ENCODE measurements around the gene SMARCB1. TPM values are rescaled to one million over a fixed set of nuclear protein-coding genes. Genes with fewer than 3 reads are reported as not detected.

Gene SMARCB1
- total and polyA plus RNA-seq, 12 donors: 41.3 to 95.5 (median 76.8) TPM

- TF ChIP-seq POLR2A (IDR thresholded peaks at IDR 0.05) (no peak), CTCF (IDR thresholded peaks at IDR 0.05) (no peak)
- Histone ChIP-seq H3K27ac (no peak overlapping the region), H3K4me3 (no peak overlapping the region), H3K27me3 (no peaks in the 10 kb centered on the region), H3K9me3 (replicated peaks in 1 of 3) (no peaks in the 10 kb centered on the region), H3K36me3 (replicated peaks in 1 of 2) (peaks cover 0 to 53% of the 10 kb centered on the region in 2 donors), H3K4me1 (replicated peaks in 1 of 2) (no peaks in the 10 kb centered on the region)
- no peak for DNase-seq
- 75 to 94% (median 88%) methylated on average over 1 of the region's 1 CpG for WGBS, 4 donors
- intact Hi-C loops (cut with DNase I): no loop called here
Observed at GRCh38 chr22:23806837-23807236, 20.1 kb downstream of the SMARCB1 start.

GRCh38 chr22:23812378-23812777 lies 25.6 kb downstream of the SMARCB1 start:
- intact Hi-C loops (cut with DNase I): no loop called here
- TF ChIP-seq POLR2A (IDR thresholded peaks at IDR 0.05) (no peak), CTCF (IDR thresholded peaks at IDR 0.05) (no peak)
- Histone ChIP-seq H3K4me1 (replicated peaks in 1 of 2) (peaks cover 0 to 6% of the 10 kb centered on the region in 2 donors), H3K4me3 (no peak overlapping the region), H3K27me3 (no peaks in the 10 kb centered on the region), H3K36me3 (replicated peaks in 1 of 2) (peaks cover 0 to 26% of the 10 kb centered on the region in 2 donors), H3K27ac (no peak overlapping the region), H3K9me3 (replicated peaks in 1 of 3) (no peaks in the 10 kb centered on the region)
- DNase-seq: no peak
- WGBS, 4 donors: 93 to 99% (median 96%) methylated on average over 4 of the region's 4 CpGs

GRCh38 chr22:23815541-23816155 lies 28.9 kb downstream of the SMARCB1 start:
- DNase-seq: no peak
- no peak for TF ChIP-seq CTCF (IDR thresholded peaks at IDR 0.05)
- TF ChIP-seq POLR2A (IDR thresholded peaks at IDR 0.05): no peak
- Histone ChIP-seq H3K4me3 (no peak overlapping the region), H3K9me3 (replicated peaks in 1 of 3) (no peaks in the 10 kb centered on the region), H3K27ac (no peak overlapping the region), H3K36me3 (replicated peaks in 1 of 2) (peaks cover 0 to 51% of the 10 kb centered on the region in 2 donors), H3K27me3 (no peaks in the 10 kb centered on the region), H3K4me1 (replicated peaks in 1 of 2) (peaks cover 0 to 6% of the 10 kb centered on the region in 2 donors)
- intact Hi-C loops (cut with DNase I): no loop called here
- WGBS, 4 donors: 66 to 76% (median 75%) methylated on average over 8 to 10 of the region's 10 CpGs

GRCh38 chr22:23816156-23816976 lies 29.6 kb downstream of the SMARCB1 start:
- peak in 1 of 7 donors; percentile 48 for DNase-seq
- no peak for TF ChIP-seq POLR2A (IDR thresholded peaks at IDR 0.05)
- peaks cover 0 to 13% of the 10 kb centered on the region in 2 donors for H3K4me1 ChIP-seq (replicated peaks in 1 of 2)
- peaks cover 0 to 58% of the 10 kb centered on the region in 2 donors for H3K36me3 ChIP-seq (replicated peaks in 1 of 2)
- intact Hi-C loops (cut with DNase I): no loop called here
- H3K9me3 ChIP-seq (replicated peaks in 1 of 3): no peaks in the 10 kb centered on the region
- H3K4me3 ChIP-seq: no peak overlapping the region
- no peaks in the 10 kb centered on the region for H3K27me3 ChIP-seq
- no peak overlapping the region for H3K27ac ChIP-seq
- WGBS, 4 donors: 79 to 83% (median 82%) methylated on average over 10 to 18 of the region's 18 CpGs
